ENCODE measurements around the gene C9orf57.
"Not testable (repeated sequence)": the region's sequence is repeated elsewhere in the genome, so short reads cannot be mapped to it uniquely, and the experiment has no call there.

The C9orf57 gene, protein sequence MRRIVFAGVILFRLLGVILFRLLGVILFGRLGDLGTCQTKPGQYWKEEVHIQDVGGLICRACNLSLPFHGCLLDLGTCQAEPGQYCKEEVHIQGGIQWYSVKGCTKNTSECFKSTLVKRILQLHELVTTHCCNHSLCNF

DNA sequence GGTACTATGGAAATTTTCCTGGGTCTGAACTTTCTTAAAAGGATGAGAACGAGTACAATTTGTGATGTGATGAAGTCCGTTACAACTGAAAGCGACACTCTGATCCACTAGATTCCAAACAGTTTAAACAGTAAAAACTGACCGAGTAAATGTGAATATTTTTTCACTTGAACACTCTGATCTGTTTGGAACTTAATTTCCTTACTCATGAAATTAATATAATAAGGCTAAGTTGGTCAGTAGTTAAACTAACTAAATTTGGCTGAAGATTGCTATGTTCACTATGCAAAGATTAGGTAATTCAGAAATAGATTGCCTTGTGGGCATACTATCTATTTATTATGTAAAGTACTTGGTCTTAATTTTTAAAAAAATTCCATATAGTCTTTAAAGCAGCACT, at the start of gene C9orf57:
C9orf57 (minus strand) TSS at position 101 of the 400 bp plus-strand sequence. CDS start 1,282 bp downstream, outside the sequence.
- no peak for DNase-seq (ENCODE audit: low spot score)

DNA sequence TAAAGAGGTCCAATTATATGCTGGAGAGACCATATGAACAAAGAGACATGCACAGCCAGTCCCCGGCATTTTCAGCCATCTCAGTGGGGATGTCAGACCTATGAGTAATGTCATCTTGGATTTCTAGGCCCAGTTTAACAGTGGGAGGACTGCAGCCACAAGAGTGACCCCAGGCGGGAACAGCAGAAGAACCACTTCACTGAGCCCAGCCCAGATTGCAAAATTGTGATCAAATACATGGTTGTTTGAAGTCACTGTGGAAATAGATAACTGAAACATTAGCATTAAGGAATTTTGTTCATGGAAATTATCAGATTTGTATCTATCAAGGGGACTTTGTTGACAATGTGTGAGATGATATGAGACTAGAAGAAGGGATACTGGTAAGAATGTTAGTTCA, 42.1 kb upstream of the C9orf57 start:
- DNase-seq (ENCODE audit: low spot score) = no peak

DNA sequence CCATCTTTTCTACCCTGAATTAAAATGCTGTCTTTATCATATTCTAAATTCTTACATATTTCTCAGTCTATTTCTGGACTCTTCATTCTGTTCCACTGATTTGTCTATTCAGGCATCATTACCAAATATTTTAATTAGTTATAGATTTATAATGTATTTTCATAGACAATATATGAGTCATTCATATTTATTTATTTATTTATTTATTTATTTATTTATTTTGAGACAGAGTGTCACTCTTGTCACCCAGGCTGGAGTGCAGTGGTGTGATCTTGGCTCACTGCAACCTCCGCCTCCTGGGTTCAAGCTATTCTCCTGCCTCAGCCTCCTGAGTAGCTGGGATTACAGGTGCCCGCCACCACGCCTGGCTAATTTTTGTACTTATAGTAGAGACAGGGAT, 35.1 kb upstream of the C9orf57 start:
- not testable (repeated sequence) for DNase-seq (ENCODE audit: low spot score)

DNA sequence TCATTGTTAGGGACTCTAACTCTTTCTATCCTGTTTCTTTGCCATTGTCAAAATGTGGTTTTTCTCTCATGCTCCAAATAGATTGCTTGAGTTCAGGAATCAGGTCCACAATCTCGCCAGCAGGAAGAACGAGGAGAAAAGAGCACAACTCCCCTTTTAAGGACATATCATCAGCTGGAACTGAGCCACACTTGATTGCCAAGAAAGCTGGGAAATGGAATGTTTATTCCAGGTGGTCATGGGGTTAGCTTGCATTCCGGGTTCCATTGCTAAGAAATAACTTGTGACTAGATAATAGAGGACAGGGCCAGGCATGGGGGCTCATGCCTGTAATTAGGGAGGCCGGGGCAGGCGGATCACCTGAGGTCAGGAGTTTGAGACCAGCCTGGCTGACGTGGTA, 32.4 kb upstream of the C9orf57 start:
- DNase-seq (ENCODE audit: low spot score) = no peak

DNA sequence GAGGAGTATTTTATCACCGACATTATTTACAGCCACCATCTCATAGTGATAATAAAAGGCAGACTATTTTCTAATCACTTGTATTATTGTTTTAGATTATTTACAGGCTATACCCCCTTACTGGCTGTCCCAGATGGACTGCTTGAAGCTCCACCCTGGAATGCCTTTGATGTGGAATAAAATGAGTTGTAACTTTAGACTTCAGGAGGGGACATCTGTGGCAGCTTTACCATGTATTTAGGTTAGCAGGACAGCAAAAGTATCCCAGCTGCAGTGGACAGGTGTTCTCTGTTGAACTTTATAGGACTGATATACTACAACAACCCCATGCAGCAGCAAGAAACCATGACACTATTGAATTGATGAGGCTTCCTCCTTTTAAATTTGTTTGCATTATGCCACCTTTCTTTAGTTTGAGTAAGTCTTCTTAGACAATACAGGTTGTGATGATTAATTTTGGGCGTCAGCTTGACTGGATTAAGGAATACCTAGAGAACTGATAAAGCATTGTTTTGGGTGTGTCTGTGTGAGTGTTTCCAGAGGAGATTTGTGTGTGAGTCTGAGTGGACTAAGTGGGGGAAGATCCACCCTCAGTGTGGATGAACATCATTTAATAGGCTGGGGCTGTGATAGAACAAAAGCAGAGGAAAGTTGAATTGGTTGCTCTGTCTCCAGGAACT, 29.2 kb upstream of the C9orf57 start:
- DNase-seq (ENCODE audit: low spot score) = no peak

DNA sequence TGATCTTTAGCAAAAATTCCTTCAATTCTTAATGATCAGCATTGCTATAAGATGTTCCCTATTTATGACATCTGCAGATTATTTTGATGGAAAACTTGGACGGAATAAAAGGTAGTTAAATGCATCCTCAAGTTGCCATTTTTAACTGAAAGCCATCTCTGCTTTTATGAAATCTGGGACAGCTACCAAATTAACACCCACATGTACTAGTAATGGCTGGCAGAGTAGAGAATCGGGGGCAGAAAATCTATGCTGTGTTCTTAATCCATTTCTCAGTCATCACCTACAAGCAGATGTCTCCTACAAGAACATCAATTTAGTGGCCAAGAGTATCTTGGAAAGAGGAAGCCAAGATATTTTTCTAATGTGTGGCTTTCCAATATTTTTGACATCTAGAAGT, 22.1 kb upstream of the C9orf57 start:
- no peak for DNase-seq (ENCODE audit: low spot score)

DNA sequence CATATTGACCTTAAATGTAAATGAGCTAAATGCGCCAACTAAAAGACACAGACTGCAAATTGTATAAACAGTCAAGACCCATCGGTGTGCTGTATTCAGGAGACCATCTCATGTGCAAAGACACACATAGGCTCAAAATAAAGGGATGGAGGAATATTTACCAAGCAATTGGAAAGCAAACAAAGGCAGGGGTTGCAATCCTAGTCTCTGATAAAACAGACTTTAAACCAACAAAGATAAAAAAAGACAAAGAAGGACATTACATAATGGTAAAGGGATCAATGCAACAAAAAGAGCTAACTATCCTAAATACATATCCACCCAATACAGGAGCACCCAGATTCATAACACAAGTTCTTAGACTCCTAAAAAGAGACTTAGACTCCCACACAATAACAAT, 14.3 kb upstream of the C9orf57 start:
- DNase-seq (ENCODE audit: low spot score) = not testable (repeated sequence)

DNA sequence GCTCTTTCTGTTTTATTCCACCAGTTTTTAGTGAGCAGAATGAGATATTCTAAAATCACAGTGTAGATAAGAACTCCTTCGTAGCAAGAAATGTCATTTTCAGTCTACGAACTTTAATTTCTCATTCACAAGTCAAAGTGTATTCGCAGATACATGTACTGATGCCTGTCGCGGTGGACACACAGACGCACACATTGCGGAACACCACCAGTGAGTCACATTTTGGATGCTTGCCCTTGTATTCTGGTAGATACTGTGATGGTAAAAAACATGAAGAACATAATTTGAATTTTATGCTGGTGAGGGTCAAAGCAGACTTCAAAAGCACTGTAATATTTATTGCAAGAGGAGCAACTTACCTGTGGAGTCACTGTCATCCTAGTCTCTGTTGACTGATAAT, 4.7 kb upstream of the C9orf57 start:
- DNase-seq (ENCODE audit: low spot score) = no peak

DNA sequence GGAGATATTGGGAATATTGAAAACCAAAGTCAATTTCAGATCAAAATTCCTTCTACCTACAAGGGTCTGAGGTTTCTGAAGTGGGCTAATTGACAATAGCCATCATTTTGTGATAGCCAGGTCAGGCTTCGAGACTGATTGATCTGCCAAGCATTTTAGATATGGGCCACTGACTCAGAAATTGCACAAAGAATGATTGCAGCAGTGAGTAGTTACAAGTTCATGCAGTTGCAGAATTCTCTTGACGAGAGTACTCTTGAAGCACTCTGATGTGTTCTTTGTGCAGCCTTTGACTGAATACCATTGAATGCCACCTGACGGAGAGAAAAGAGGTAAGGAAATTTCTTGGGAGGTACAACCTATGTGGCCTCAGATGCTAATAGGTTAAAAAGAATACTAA, 8.3 kb downstream of the C9orf57 start:
- no peak for DNase-seq (ENCODE audit: low spot score)

DNA sequence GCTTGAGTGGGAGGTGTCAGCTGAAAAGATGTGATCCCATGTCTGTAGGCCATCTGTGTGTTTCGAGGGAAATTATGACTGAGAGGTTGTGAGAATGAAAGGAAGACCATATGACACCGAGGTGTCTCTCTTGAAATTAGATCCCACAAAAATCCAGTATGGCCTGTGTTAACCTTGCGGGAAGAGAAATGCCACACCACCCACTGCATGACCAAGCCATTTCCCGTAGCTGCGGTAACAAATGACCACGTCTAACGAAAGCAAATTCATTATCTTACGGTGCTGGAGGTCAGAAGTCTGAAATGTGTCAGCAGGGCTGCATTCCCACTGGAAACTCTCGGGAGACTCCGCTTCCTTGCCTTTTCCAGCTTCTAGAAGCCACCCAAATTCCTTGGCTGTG, 11.6 kb downstream of the C9orf57 start:
- DNase-seq (ENCODE audit: low spot score) = no peak

DNA sequence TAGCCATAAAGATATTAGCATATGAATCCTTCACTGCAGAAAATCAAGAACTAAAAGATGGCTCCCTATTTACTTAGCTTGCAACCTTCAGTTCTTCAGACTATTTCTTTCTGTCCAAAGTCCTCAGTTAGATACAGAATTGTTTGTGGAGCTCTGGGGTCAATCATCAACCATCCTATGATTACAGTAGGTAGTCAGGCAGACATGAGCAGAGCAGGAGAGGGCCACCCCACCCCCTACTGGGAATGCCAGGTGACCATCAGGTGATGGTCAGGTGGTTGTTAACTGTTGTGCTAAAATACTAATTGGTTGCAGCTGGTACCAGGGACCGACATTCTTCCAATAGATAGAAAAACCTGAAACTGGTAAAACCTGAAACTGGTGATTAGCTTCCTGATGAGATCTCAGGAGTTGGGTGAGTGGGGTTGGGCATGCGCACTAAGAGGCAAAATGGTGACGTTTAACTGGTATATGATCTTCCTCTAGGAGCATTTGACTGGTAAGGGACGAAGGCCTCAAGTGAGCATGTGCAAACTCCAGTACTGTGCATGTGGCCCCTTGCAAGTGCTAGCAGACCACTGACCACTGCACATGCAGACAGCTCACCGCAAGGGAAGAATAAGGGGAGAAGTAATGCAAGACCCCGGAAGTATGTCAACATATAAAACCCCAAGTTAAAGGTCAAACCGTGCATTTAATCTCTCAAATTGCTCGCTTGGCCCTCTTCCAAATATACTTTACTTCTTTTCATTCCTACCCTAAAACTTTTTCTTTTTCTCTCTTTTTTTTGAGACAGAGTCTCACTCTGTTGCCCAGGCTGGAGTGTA, 13.6 kb downstream of the C9orf57 start:
- DNase-seq (ENCODE audit: low spot score) = no peak

DNA sequence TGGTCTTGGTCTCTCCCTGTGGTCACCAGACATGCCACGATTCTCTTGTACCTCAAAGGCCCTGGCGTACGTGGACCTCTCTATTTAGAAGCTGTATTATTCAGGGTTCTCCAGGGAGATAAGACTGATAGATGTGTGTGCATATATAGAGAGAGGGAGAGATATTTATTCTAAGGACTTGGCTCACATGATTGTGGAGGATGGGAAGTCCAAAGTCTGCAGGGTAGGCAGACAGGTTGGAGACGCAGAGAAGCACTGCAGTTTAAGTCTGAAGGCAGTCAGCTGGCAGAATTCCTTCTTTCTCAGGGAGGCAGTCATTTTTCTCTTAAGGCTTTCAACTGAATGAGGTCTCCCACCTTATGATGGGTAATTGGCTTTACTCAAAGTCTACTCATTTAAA, 16.3 kb downstream of the C9orf57 start:
- DNase-seq (ENCODE audit: low spot score) = no peak

DNA sequence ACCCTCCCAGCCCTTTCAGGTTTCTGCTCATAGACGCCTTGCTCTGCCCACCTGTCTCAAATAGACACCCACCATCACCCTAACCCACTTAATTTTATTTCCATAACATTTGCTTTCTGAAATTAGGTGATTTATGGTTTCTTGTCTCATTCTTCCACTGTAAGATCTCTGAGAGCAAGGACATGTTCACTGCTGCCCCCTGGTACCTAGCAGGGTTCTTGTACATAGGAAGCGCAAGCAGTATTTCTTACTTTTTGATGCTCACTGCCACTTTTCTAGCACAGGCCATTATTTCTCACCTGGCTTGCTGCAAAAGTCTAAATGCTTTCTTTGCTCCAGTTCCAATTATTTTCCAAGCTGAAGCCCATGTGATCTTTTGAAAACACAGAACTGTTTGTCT, 16.8 kb downstream of the C9orf57 start:
- no peak for DNase-seq (ENCODE audit: low spot score)

DNA sequence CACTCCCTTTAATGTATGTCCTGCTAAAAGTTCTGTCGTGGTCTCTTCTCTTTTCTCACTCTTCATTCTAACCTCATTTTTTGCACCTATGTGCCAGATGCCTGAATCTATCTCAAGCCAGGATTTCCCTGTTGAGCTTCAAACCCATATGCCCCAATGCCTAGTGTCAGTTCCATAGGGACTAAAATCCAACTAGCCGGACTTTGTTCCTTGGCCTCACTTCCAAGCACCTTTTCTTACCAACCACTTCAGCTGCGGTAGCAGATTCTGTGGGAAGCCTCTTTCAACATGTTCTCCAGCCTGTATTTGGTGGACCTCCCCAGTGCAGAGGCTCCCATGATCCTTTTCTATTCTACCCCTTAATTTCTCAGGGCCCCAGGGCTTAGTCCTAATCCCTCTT, 17.5 kb downstream of the C9orf57 start:
- no peak for DNase-seq (ENCODE audit: low spot score)

DNA sequence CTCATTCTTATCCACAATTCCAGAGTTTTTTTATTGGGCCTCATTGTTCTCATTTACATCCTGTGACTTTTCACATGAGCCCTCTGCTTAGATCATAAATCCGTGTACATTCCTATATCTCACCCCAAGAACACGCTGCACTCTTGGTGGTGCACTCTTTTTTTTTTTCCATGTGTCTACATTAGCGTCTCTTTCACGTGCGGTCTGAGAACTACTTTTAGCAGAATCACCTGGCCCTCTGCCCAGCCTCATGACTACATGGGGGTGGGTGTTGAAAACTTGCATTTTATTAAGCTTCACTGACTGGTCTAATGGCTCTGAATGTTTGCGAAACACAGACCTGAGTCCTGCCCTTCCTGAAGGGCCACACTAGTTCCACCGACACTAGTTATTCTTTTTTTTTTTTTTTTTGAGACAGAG, 18.6 kb downstream of the C9orf57 start:
- DNase-seq (ENCODE audit: low spot score) = peak; percentile 63

DNA sequence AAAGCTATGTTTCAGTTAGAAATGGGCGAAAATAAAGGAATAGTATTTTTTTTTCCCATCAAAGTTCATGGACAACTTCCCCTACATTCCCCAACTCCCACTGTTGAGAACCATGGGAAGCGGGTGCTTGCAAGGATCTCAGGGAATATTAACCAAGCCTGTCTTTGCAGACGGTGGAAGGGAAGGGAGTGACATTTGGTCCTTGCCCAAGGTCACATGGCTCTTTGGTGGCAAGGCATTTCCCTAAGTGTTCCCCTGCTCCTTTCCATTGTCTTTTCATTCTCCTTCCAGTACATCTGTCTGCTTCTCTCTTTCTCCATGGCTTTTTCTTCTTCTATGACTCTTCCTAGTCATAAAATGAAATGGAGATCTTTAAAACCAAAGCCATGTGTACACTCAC, 19.0 kb downstream of the C9orf57 start:
- no peak for DNase-seq (ENCODE audit: low spot score)

DNA sequence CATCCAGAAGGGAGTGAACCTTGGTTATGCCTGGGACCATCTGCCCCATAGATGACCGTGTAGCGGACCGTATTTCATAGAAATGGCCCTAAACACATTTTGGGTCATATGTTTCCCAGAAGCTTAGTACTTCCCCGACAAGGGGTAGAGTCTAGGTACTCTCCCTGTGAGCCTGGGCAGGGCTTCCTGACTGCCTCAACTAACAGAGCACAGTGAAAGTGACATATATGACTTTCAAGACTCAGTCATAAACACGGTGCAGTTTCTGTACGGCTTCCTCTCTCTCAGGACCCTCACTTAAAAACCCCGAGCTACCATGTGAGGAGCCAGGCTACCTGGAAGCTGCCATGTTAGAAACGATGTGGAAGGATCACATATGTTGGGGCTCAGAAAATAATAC, 20.9 kb downstream of the C9orf57 start:
- no peak for DNase-seq (ENCODE audit: low spot score)

DNA sequence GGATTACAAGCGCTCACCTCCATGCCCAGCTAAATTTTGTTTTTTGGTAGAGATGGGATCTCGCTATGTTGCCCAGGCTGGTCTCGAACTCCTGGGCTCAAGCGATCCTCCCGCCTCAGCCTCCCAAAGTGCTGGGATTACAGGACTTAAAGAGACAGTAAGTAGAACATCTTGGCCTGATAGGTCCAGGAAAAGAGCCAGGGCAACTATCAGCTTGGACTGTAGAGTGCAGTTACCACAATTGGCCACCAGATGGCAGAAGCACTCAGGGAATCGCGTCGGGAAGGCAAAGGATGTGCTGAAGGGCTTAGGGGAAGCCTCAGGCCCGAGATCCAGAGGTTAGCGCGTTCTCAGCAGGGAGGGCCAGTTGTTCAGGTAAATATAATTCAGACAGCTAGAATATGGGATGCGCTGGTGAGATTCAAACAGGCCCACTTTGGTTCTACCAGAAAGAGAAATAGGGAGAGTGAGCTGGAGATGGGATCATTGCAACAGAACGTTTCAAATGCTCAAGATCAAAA, 21.5 kb downstream of the C9orf57 start:
- DNase-seq (ENCODE audit: low spot score) = peak; percentile 85

DNA sequence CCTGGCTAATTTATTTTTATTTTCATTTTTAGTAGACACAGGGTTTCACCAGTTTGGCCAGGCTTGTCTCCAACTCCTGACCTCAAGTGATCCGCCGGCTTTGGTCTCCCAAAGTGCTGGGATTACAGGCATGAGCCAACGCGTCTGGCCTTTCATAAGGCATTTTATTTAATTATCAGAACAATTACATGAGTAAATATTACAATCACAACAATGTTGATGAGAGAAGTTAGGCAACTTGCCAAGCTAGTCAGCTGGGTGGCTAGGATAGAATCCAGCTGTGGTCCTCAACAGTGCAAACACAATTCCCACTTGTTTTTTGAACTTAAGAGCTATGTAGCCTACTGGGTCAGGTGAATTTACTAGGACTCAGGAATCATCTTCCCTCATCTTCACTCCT, 22.0 kb downstream of the C9orf57 start:
- no peak for DNase-seq (ENCODE audit: low spot score)

DNA sequence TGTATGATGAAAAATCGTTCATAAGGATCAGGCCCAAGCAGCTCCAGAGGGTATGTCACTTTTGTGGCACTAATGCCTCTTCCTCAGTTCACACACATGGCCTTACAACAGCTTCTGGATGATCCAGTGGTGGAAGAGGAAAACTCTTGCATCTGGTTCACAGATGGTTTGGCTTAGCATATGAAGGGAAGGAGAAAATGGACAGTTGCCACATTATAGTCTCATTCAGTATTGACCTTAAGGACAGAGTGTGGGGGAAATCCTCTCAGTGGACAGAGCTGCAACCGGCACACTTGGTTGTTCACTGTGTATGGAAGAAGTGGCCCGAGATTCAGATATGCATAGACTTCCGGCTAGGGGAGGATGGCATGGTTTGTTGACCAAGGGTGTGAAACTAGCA, 22.8 kb downstream of the C9orf57 start:
- DNase-seq (ENCODE audit: low spot score) = peak; percentile 47

DNA sequence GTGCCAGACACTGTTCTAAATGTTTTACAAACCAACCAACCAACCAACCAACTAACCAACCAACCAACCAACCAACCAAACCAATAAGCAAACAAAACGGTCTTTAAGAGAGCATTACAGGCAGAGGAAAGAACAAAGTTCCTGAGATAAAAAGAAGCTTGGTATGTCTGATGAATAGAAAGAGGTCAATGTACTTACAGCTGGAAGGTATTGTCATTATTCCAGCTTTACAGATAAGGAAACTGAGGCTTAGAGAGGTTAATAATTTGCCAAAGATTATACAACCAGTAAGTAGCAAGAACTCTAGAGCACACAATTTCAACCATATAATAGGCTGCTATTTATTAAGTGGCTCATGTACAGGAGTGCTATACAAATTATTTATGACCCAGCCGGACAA, 29.6 kb downstream of the C9orf57 start:
- DNase-seq (ENCODE audit: low spot score) = no peak

DNA sequence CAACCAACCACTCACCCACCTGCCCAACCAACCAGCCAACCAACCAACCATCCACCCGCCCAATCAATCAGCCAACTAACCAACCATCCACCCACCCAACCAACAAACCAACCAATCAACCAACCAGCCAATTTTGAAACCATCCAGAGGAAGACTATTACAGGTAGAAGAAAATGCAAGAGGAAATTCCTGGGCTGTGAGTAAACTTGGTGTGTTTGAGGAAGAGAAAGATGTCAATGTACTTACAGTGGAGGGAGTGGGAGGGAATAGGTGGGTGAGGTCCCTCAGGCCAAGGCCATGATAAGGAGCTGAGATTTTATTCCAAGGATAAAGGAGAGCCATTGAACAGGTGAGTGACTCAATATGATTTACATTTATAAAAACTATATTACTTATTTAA, 30.4 kb downstream of the C9orf57 start:
- no peak for DNase-seq (ENCODE audit: low spot score)

DNA sequence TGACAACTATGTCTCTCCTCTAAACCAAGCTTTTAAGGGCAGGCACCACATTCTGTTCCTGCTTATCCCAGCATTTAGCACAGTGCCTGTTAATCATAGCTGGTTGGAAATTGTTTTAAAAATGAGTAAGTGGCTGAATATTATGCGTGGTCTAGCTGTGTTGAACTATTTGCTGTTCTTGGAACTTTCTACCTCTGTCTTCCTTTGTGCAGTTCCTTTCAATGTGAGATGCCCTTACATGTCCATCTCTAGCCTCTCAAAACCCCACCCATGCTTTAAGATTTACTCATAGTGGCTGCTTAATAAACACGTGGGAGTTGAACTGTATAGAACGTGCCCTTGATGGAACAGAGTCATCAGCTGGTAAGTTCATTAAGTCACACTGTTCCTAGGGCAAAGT, 34.5 kb downstream of the C9orf57 start:
- no peak for DNase-seq (ENCODE audit: low spot score)
